Daoy (cell line): Measurements from ENCODE around the gene MARCHF2. TPM values are rescaled to one million over a fixed set of nuclear protein-coding genes. Genes with fewer than 3 reads are reported as not detected.
"Not testable (repeated sequence)": the region's sequence is repeated elsewhere in the genome, so short reads cannot be mapped to it uniquely, and the experiment has no call there.

Source experiments
- DNase-seq: peaks from one replicate; pipeline ENCODE4 v3.0.0-alpha.2; 2015; ENCODE audit warnings: low read depth
- total RNA-seq: library from RNA; depleted of rRNA; stranded (reverse); fragments of >200 nt; shearing (Covaris generic); gene quantifications from 2 replicates; pipeline ENCODE4 v1.2.3, GENCODE V29; 2014

Gene MARCHF2
- total RNA-seq, 1 experiment from 2014 or later: 17.8 TPM

- not testable (repeated sequence) for DNase-seq
Measured at GRCh38 chr19:8410718-8411117, 2.4 kb upstream of the MARCHF2 start.

GRCh38 chr19:8413629-8413995 is 507 bp downstream of the MARCHF2 start:
- DNase-seq: no peak

GRCh38 chr19:8416796-8417195 is 3.7 kb downstream of the MARCHF2 start:
- no peak for DNase-seq

- no peak for DNase-seq
Measured at GRCh38 chr19:8421484-8422461, 8.7 kb downstream of the MARCHF2 start.

- peak; percentile 96 for DNase-seq
Measured at GRCh38 chr19:8423817-8424223, 10.7 kb downstream of the MARCHF2 start.

- not testable (repeated sequence) for DNase-seq
Measured at GRCh38 chr19:8425331-8425730, 12.2 kb downstream of the MARCHF2 start.

GRCh38 chr19:8426283-8426682 is 13.2 kb downstream of the MARCHF2 start:
- DNase-seq: no peak

- DNase-seq: no peak
Measured at GRCh38 chr19:8429044-8429443, 15.9 kb downstream of the MARCHF2 start.

GRCh38 chr19:8429826-8430225 is 16.7 kb downstream of the MARCHF2 start:
- no peak for DNase-seq

- DNase-seq: no peak
Measured at GRCh38 chr19:8430650-8431049, 17.5 kb downstream of the MARCHF2 start.

- no peak for DNase-seq
Measured at GRCh38 chr19:8438236-8438635, 25.1 kb downstream of the MARCHF2 start.

- DNase-seq: no peak
Measured at GRCh38 chr19:8441725-8442544, 28.8 kb downstream of the MARCHF2 start.

GRCh38 chr19:8444140-8444676 is 31.1 kb downstream of the MARCHF2 start:
- DNase-seq: not testable (repeated sequence)

- DNase-seq: peak; percentile 100
Measured at GRCh38 chr19:8444677-8445487, 31.8 kb downstream of the MARCHF2 start, which contains the start of gene HNRNPM. TSS of gene HNRNPM (plus strand) at chr19:8444975. CDS start at chr19:8444999, 24 bp downstream.

GRCh38 chr19:8445488-8446001 is 32.4 kb downstream of the MARCHF2 start:
- DNase-seq: peak; percentile 60

- DNase-seq: no peak
Measured at GRCh38 chr19:8446061-8446709, 33.1 kb downstream of the MARCHF2 start.

GRCh38 chr19:8449830-8450229 is 36.7 kb downstream of the MARCHF2 start:
- no peak for DNase-seq

GRCh38 chr19:8451377-8451776 is 38.3 kb downstream of the MARCHF2 start:
- DNase-seq: no peak

GRCh38 chr19:8451885-8452284 is 38.8 kb downstream of the MARCHF2 start:
- DNase-seq: peak; percentile 77

GRCh38 chr19:8452446-8453123 is 39.5 kb downstream of the MARCHF2 start:
- no peak for DNase-seq
